ENCODE data around the gene KCNH2. TPM values are rescaled to one million over a fixed set of nuclear protein-coding genes. Genes with fewer than 3 reads are reported as not detected.
A peak's percentile ranks its signal among the peaks of the same experiment; 100 is the strongest.

KCNH2 gene
- total and polyA plus RNA-seq, 3 experiments from 2014 or later = 0.11 to 0.63 (median 0.24) TPM

DNA sequence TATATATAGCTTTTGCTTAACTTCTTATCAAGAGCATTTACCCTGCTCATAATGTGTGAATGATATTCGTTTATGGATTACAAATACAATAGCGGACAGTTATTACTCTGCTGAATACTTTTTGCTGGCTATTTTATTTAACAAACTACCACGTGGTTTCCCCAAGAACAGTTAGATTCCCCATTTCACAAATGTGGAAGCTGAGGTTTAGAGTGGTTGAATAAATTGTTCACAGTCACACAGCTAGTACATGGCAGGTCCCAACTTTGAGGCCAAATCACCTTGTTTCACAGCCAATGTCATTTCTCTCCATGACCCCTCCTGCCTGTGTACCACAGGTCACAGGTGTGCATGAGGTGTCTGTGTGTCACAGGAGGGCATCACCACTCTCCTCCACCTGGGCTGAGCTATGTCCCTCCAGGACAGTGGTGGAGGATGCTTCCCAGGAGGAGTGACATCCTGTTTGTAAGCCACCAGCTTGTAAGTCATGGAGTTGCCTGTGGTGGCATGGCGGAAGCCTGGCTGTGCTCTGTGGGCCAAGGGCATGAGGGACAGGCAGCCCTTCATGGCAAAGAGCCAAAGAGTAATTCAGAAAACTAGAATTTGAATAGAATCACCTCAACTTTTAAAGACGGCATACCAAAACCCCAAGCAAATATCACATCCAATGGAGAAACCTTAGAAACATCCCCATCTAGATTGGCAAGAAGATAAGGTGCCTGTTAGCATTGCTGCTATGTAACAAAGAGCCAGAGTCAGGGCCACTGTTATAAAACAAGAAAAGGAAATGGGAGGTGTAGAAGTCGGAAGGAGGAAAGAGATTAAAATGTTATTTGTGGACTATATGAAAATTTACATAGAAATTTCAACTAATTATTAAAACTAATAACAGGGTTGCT lies 73.9 kb downstream of the KCNH2 start:
- H3K27me3 Mint-ChIP-seq = peaks cover 30 to 50% of the 10 kb centered on the region in 2 donors
- H3K27ac ChIP-seq (ENCODE audit: low read depth, low read length) = no peak overlapping the region
- H3K9me3 ChIP-seq (ENCODE audit: low read length) = no peaks in the 10 kb centered on the region
- no peaks in the 10 kb centered on the region for H3K36me3 ChIP-seq (ENCODE audit: insufficient read depth, low read length)
- H3K27ac Mint-ChIP-seq = no peak overlapping the region
- H3K9me3 Mint-ChIP-seq = no peaks in the 10 kb centered on the region
- H3K4me1 Mint-ChIP-seq = peaks cover 5 to 8% (median 6%) of the 10 kb centered on the region in 3 donors
- POLR2A ChIA-PET = no interaction called here
- peaks cover 5% of the 10 kb centered on the region for H3K4me1 ChIP-seq (ENCODE audit: insufficient read depth, low read length)
- no peak for DNase-seq
- H3K4me3 ChIP-seq (ENCODE audit: low read length) = no peak overlapping the region
- CTCF ChIA-PET = interaction anchor here (0.8 kb wide), 1 partner anchor 59 kb away, joined by 3 read pairs; no protein-coding TSS in a partner anchor
- peaks cover 10% of the 10 kb centered on the region for H3K27me3 ChIP-seq (ENCODE audit: insufficient read depth, low read length, poor library complexity, severe bottlenecking)
- no peaks in the 10 kb centered on the region for H3K36me3 Mint-ChIP-seq
- H3K4me3 Mint-ChIP-seq = no peak overlapping the region

DNA sequence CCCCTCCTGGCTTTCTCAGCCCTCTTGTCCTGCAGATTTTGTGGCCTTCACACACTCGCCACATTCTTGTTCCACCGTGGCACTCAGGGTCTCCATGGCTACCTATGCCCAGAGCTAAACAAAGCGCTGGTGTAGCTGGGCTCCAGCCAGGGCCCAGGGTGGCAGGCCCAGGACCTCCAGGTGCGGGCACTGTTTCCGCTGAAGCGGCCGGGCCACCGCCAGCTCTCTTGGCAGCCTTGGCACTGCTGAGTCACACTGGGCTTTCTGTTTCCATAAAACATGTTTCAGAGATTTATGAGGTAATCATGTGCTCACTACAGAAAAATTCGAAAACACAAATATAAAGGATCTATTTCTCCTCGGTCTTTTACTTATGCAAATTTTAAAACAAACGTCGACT lies 74.5 kb downstream of the KCNH2 start:
- peaks cover 2% of the 10 kb centered on the region for H3K4me1 ChIP-seq (ENCODE audit: insufficient read depth, low read length)
- Mint-ChIP-seq H3K9me3 (no peaks in the 10 kb centered on the region), H3K4me1 (peaks cover 1 to 4% (median 2%) of the 10 kb centered on the region in 3 donors), H3K27ac (no peak overlapping the region), H3K27me3 (peaks cover 28 to 56% of the 10 kb centered on the region in 2 donors), H3K36me3 (no peaks in the 10 kb centered on the region), H3K4me3 (no peak overlapping the region)
- CTCF ChIA-PET = interaction anchor here (0.8 kb wide), 1 partner anchor 59 kb away, joined by 3 read pairs; no protein-coding TSS in a partner anchor
- peaks cover 10% of the 10 kb centered on the region for H3K27me3 ChIP-seq (ENCODE audit: insufficient read depth, low read length, poor library complexity, severe bottlenecking)
- no peak overlapping the region for H3K4me3 ChIP-seq (ENCODE audit: low read length)
- H3K27ac ChIP-seq (ENCODE audit: low read depth, low read length) = no peak overlapping the region
- no peak for DNase-seq
- POLR2A ChIA-PET = no interaction called here
- H3K36me3 ChIP-seq (ENCODE audit: insufficient read depth, low read length) = no peaks in the 10 kb centered on the region
- H3K9me3 ChIP-seq (ENCODE audit: low read length) = no peaks in the 10 kb centered on the region

DNA sequence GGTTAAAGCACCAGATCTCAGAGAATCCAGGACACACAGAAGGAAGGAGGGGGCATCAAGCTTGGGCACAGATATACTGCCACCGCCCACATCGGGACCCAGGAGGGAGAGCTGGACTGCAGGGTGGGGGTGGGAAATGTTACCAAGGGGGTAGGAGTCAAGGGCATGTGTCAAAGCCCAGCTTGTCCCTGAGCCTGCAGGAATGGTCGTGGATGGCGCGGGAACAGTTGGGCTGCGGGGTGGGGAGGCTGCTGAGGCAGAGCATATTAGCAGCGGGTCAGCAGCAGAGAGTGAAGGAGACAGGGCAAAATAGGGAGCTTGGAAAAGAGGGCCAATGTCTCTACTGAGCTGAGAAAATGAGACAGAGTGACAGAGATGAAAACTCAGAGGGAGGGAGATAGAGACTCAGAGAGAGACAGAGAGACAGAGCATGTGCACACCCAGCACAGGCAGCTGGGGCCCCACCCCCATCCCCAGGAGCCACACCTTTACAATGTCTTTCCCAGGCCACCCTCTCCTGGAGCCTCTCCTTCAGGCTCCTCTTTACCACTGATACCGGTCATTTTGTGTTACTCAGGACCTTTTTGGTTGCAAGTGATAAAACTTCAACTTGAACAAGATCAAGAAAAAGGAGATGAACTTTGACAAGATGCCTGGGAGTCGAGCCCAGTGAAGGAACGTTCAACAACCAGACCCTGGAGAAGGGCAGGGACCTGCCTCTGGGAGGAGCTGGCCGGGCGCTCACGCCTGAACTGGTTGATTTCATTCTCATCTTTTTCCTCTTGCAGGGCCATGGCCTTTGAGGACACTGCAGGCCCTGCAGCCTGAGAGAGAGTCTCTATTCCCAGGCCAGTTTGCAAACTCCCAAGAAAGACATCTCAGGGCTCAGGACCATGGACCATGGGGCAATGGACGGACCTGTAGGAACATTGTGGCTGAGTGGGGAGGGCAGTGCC lies 75.8 kb downstream of the KCNH2 start:
- Mint-ChIP-seq H3K27me3 (peaks cover 34 to 69% of the 10 kb centered on the region in 2 donors), H3K4me1 (peaks cover 5 to 14% (median 8%) of the 10 kb centered on the region in 3 donors), H3K36me3 (no peaks in the 10 kb centered on the region), H3K27ac (no peak overlapping the region), H3K9me3 (no peaks in the 10 kb centered on the region), H3K4me3 (no peak overlapping the region)
- peaks cover 13% of the 10 kb centered on the region for H3K27me3 ChIP-seq (ENCODE audit: insufficient read depth, low read length, poor library complexity, severe bottlenecking)
- no peak overlapping the region for H3K27ac ChIP-seq (ENCODE audit: low read depth, low read length)
- no peaks in the 10 kb centered on the region for H3K36me3 ChIP-seq (ENCODE audit: insufficient read depth, low read length)
- ChIA-PET POLR2A (no interaction called here), CTCF (interaction anchor here (0.7 to 1.1 kb wide), 2 partner anchors 84 to 126 kb away, joined by 3 read pairs; partner anchors contain the start of gene ABCB8)
- H3K4me1 ChIP-seq (ENCODE audit: insufficient read depth, low read length) = peaks cover 8% of the 10 kb centered on the region
- DNase-seq = no peak
- H3K4me3 ChIP-seq (ENCODE audit: low read length) = no peak overlapping the region
- no peaks in the 10 kb centered on the region for H3K9me3 ChIP-seq (ENCODE audit: low read length)

DNA sequence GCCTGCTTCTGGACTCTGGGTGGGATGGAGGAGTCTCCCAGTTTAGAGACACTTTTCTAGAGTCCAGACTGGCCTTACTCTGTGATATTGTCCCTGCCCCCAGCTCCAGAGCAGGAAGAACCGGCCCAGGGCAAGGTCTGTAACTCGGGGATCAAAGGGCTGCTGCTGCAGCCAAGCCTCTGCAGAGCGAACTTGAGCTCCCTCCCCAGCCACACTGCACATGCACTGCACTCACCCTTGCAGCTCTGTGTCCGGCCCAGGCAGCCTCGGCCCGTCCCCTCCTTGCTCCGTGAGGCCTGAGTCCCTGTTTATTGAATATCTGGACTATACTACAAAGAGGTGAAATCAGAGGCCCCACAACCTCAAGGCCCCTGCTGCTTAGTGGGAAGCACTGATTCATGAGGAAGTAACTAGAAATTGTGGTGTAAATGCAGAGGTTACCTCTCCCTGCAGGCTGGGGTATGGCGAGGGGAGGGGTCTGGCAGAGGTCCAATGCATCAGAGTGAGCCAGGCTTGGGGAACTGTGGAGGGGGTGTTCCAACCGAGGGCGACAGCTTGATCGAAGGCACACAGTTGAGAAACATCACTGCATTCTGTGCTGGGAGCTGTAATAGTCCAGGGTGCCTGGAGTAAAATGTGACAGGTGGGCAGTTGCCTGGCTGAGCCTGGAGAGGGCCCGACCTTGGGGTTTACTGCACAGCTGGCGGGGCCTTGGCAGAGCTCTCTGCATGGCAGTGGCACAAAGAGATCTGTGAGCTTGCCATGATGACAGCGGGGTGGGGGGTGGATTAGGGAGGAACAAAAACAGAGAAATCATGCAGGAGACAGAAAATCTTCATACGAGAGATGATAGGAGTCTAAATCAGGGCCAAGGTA lies 76.7 kb downstream of the KCNH2 start:
- Mint-ChIP-seq H3K27me3 (peaks cover 42 to 77% of the 10 kb centered on the region in 2 donors), H3K36me3 (no peaks in the 10 kb centered on the region), H3K27ac (no peak overlapping the region), H3K4me1 (peaks cover 5 to 15% (median 8%) of the 10 kb centered on the region in 3 donors), H3K4me3 (no peak overlapping the region), H3K9me3 (no peaks in the 10 kb centered on the region)
- ChIA-PET CTCF (interaction anchor here (0.7 to 4.0 kb wide), 3 partner anchors 7 to 127 kb away, joined by 3 to 25 read pairs (median 3); partner anchors contain the start of gene ABCB8), POLR2A (no interaction called here)
- Histone ChIP-seq H3K4me1 (ENCODE audit: insufficient read depth, low read length) (peaks cover 8% of the 10 kb centered on the region), H3K27me3 (ENCODE audit: insufficient read depth, low read length, poor library complexity, severe bottlenecking) (peaks cover 19% of the 10 kb centered on the region), H3K27ac (ENCODE audit: low read depth, low read length) (no peak overlapping the region), H3K4me3 (ENCODE audit: low read length) (no peak overlapping the region), H3K9me3 (ENCODE audit: low read length) (no peaks in the 10 kb centered on the region), H3K36me3 (ENCODE audit: insufficient read depth, low read length) (no peaks in the 10 kb centered on the region)
- no peak for DNase-seq

DNA sequence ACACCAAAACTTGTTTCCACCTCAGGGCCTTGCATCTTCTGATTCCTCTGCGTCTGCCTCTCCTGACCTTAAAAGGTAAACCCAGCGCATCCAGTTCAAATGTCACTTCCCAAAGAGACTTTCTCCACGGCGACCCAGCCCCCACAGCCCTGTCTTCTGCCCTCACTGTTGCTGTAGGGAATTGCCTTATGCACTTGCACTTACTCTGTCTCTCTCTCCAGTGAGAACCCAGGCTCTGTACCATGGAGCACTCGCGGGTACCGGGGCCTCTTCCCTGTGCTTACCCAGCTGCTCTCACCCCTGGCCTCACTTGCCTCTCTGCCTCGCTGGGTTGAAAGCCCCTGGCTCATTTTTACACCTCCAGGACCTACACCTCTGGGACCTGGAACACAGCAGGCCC lies 77.4 kb downstream of the KCNH2 start:
- Mint-ChIP-seq H3K36me3 (no peaks in the 10 kb centered on the region), H3K9me3 (no peaks in the 10 kb centered on the region), H3K27me3 (peaks cover 41 to 85% of the 10 kb centered on the region in 2 donors), H3K27ac (no peak overlapping the region), H3K4me1 (peaks cover 5 to 15% (median 8%) of the 10 kb centered on the region in 3 donors), H3K4me3 (no peak overlapping the region)
- no peak overlapping the region for H3K27ac ChIP-seq (ENCODE audit: low read depth, low read length)
- DNase-seq = no peak
- ChIA-PET CTCF (interaction anchor here (4.0 kb wide), 1 partner anchor 8 kb away, joined by 25 read pairs; no protein-coding TSS in a partner anchor), POLR2A (no interaction called here)
- peaks cover 8% of the 10 kb centered on the region for H3K4me1 ChIP-seq (ENCODE audit: insufficient read depth, low read length)
- H3K27me3 ChIP-seq (ENCODE audit: insufficient read depth, low read length, poor library complexity, severe bottlenecking) = peaks cover 19% of the 10 kb centered on the region
- no peaks in the 10 kb centered on the region for H3K9me3 ChIP-seq (ENCODE audit: low read length)
- H3K36me3 ChIP-seq (ENCODE audit: insufficient read depth, low read length) = no peaks in the 10 kb centered on the region
- H3K4me3 ChIP-seq (ENCODE audit: low read length) = no peak overlapping the region

- ChIA-PET POLR2A (no interaction called here), CTCF (interaction anchor here (0.7 to 4.0 kb wide), 31 partner anchors 8 to 269 kb away, joined by 3 to 29 read pairs (median 5); partner anchors contain the start of genes ATG9B, GBX1 and NOS3)
- no peak overlapping the region for H3K27ac ChIP-seq (ENCODE audit: low read depth, low read length)
- Mint-ChIP-seq H3K27ac (peak overlapping the region in 2 of 8 donors; percentile 4 to 60), H3K4me3 (peak overlapping the region in 4 of 7 donors; percentile 12 to 75 (median 30)), H3K4me1 (peaks cover 5 to 15% (median 8%) of the 10 kb centered on the region in 3 donors), H3K27me3 (peaks cover 34 to 79% of the 10 kb centered on the region in 2 donors), H3K9me3 (peaks cover 0 to 6% (median 0%) of the 10 kb centered on the region in 5 donors), H3K36me3 (peaks cover 0 to 6% (median 0%) of the 10 kb centered on the region in 3 donors)
- peak; percentile 61 to 80 (median 66) for DNase-seq
- H3K9me3 ChIP-seq (ENCODE audit: low read length) = no peaks in the 10 kb centered on the region
- H3K4me3 ChIP-seq (ENCODE audit: low read length) = no peak overlapping the region
- peaks cover 8% of the 10 kb centered on the region for H3K4me1 ChIP-seq (ENCODE audit: insufficient read depth, low read length)
- H3K36me3 ChIP-seq (ENCODE audit: insufficient read depth, low read length) = no peaks in the 10 kb centered on the region
- H3K27me3 ChIP-seq (ENCODE audit: insufficient read depth, low read length, poor library complexity, severe bottlenecking) = peaks cover 13% of the 10 kb centered on the region
These were observed 79.6 kb downstream of the KCNH2 start for GRCh38 chr7:150898475-150899011.
